RWPE2 (cell line): ENCODE measurements around the gene RASD1.

Experiments
- ATAC-seq: fragments of 200-7000 bp; cut with Tn5 transposase; 3 replicates; pipeline ENCODE4 v1.9.1; 2021; ENCODE audit warnings: low read depth
- DNase-seq: peaks from one replicate; pipeline ENCODE4 v3.0.0-alpha.2; 2020; ENCODE audit warnings: low spot score
- H3K27ac ChIP-seq: fragments of 450-650 bp; 2 replicates; pipeline ENCODE4 v1.5.1; 2017; ENCODE audit warnings: mild to moderate bottlenecking; ENCODE audit not compliant: poor library complexity, severe bottlenecking
- H3K27me3 ChIP-seq: fragments of 250-450 bp; sonication (Bioruptor Pico); 2 replicates; pipeline ENCODE4 v1.5.1; 2021; ENCODE audit warnings: mild to moderate bottlenecking, moderate library complexity; ENCODE audit not compliant: insufficient read depth, poor library complexity, severe bottlenecking
- H3K36me3 ChIP-seq: fragments of 250-450 bp; sonication (Bioruptor Pico); 2 replicates; pipeline ENCODE4 v1.5.1; 2020; ENCODE audit warnings: low read depth, mild to moderate bottlenecking, moderate library complexity
- H3K4me1 ChIP-seq: fragments of 250-450 bp; sonication (Bioruptor Pico); 2 replicates; pipeline ENCODE4 v1.5.1; 2021; ENCODE audit warnings: mild to moderate bottlenecking, moderate library complexity; ENCODE audit not compliant: insufficient read depth, poor library complexity, severe bottlenecking
- H3K4me3 ChIP-seq: fragments of 250-450 bp; sonication (Bioruptor Pico); 2 replicates; pipeline ENCODE4 v1.5.1; 2021; ENCODE audit warnings: mild to moderate bottlenecking, moderate library complexity; ENCODE audit not compliant: severe bottlenecking
- H3K9me3 ChIP-seq: fragments of 250-450 bp; sonication (Bioruptor Pico); 2 replicates; pipeline ENCODE4 v1.5.1; 2021; ENCODE audit warnings: mild to moderate bottlenecking, moderate library complexity; ENCODE audit not compliant: severe bottlenecking
- TF ChIP-seq, protein P1 (sequence below): fragments of 450-650 bp; IDR thresholded peaks from one replicate; pipeline ENCODE4 v1.5.1; 2017; ENCODE audit warnings: mild to moderate bottlenecking, moderate library complexity; ENCODE audit not compliant: poor library complexity, severe bottlenecking

The RASD1 gene

DNA sequence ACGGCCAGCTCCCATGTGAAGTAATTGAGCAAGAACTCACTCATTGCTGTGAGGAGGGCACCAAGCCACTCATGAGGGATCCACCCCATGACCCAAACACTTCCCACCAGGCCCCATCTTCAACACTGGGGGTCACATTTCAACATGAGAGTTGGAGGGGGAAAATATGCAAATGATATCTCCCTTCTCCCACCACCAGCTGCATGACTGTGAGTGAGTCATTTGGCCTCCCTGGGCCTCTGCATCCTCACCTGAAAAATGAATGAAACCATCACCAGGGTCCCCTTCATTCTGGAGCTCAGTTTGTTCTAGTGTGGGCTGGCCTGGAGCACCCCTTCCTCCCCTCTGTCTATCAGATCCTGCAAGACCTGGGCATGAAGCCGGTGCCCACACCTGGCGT lies 26.2 kb downstream of the RASD1 start:
- Histone ChIP-seq H3K36me3 (no peaks in the 10 kb centered on the region), H3K9me3 (no peaks in the 10 kb centered on the region), H3K27ac (no peak overlapping the region), H3K4me1 (peaks cover 2% of the 10 kb centered on the region), H3K27me3 (no peaks in the 10 kb centered on the region), H3K4me3 (no peak overlapping the region)
- ATAC-seq (no peak), DNase-seq (no peak)
- TF ChIP-seq, protein P1, sequence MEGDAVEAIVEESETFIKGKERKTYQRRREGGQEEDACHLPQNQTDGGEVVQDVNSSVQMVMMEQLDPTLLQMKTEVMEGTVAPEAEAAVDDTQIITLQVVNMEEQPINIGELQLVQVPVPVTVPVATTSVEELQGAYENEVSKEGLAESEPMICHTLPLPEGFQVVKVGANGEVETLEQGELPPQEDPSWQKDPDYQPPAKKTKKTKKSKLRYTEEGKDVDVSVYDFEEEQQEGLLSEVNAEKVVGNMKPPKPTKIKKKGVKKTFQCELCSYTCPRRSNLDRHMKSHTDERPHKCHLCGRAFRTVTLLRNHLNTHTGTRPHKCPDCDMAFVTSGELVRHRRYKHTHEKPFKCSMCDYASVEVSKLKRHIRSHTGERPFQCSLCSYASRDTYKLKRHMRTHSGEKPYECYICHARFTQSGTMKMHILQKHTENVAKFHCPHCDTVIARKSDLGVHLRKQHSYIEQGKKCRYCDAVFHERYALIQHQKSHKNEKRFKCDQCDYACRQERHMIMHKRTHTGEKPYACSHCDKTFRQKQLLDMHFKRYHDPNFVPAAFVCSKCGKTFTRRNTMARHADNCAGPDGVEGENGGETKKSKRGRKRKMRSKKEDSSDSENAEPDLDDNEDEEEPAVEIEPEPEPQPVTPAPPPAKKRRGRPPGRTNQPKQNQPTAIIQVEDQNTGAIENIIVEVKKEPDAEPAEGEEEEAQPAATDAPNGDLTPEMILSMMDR, result no peak

DNA sequence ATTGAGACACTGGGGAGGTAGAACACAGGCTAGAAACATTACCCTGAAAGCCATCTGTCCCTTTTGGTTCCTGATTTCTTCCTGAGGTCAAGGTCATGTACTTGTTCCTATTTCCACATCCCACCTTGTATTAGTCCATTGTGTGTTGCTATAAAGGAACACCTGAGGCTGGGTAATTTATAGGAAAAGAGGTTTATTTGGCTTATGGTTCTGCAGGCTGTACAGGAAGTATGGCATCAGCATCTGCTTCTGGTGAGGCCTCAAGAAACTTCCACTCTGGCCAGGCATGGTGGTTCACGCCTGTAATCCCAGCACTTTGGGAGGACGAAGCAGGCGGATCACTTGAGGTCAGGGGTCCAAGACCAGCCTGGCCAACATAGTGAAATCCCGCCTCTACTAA lies 26.8 kb downstream of the RASD1 start:
- Histone ChIP-seq H3K36me3 (no peaks in the 10 kb centered on the region), H3K27ac (no peak overlapping the region), H3K27me3 (peaks cover 1% of the 10 kb centered on the region), H3K4me1 (peaks cover 2% of the 10 kb centered on the region), H3K4me3 (no peak overlapping the region), H3K9me3 (no peaks in the 10 kb centered on the region)
- DNase-seq (no peak), ATAC-seq (no peak)
- TF ChIP-seq, protein P1, result no peak

DNA sequence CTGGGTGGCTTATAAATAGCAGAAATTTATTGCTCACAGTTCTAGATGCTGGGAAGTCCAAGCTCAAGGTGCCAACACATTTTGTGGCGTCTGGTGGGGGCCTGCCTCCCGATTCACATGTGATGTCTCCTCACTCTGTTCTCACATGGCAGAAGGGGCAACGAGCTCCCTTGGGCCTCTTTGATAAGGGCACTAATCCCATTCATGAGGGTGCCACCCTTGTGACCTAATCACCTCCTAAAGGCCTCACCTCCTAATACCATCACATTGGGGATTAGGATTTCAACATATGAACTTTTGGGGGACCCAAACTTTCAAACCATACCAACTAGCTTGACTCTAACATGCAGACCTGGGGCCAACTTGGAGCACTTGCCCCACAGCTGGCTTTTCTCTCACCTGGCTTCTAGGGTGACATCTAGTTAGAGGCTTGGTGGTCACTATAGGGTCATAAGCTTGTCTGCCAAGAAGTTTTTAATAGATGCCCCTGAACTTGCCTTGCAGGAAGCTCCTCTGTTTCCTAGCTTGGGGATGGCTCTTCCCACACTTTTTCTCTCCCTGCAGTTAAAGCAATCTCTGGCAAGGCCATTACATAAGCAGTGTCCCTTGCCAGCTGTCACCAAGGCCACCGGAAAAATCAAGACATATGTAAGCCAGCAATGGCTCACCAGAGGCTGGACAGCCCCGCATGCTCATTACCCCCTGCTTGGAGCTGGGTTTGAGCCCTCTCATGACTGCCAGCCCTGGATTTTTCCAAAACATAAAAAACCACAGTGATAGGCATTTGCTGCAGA lies 27.8 kb downstream of the RASD1 start:
- Histone ChIP-seq H3K36me3 (no peaks in the 10 kb centered on the region), H3K27ac (no peak overlapping the region), H3K4me1 (peaks cover 2% of the 10 kb centered on the region), H3K27me3 (peaks cover 5% of the 10 kb centered on the region), H3K9me3 (no peaks in the 10 kb centered on the region), H3K4me3 (no peak overlapping the region)
- TF ChIP-seq, protein P1, result no peak
- no peak for DNase-seq
- no peak for ATAC-seq

DNA sequence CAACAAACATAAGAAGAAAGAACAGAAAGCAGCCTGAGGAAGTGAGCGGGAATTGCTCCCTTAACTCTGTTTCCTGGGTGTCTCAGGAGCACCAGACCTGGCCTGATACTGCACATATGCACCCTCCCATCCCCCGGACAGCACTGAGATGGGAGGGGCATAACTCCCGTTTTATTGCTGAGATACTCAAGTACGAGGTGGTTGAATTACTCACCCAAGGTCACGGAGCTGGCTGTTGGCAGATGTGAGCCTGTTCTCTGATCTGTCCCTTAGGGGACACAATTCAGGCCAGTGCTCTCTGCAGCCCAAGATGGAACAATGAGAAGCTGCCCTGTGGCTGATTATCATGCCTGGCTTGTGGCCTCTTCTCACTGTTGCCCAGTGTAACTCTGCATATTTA lies 28.5 kb downstream of the RASD1 start:
- peaks cover 5% of the 10 kb centered on the region for H3K27me3 ChIP-seq
- DNase-seq, result no peak
- H3K4me3 ChIP-seq, result no peak overlapping the region
- peaks cover 2% of the 10 kb centered on the region for H3K4me1 ChIP-seq
- H3K36me3 ChIP-seq, result no peaks in the 10 kb centered on the region
- TF ChIP-seq, protein P1, result no peak
- no peak overlapping the region for H3K27ac ChIP-seq
- peak; percentile 41; the same call in 1 of the 3 replicates for ATAC-seq
- H3K9me3 ChIP-seq, result no peaks in the 10 kb centered on the region

DNA sequence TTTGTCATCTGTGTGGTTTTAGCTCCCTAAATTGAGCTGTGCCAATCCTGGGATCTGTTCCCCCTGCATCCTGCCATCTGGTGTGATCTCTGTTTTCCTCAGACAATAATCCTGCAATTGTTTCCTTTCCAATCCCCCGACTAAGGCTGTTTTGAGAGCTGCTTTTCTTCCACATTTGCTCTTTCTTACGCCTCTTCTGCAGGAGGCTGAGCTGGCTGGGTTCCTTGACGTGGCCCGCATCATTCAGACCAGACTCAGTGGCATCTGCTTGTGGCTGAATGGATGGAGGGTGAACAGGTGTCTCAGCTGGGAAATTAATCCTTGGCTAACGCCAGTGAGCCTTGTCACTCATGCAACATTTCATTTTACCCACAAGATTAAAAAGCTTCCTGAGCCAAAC lies 29.2 kb downstream of the RASD1 start:
- H3K36me3 ChIP-seq, result no peaks in the 10 kb centered on the region
- no peaks in the 10 kb centered on the region for H3K9me3 ChIP-seq
- H3K4me3 ChIP-seq, result no peak overlapping the region
- ATAC-seq (no peak), DNase-seq (no peak)
- H3K4me1 ChIP-seq, result peaks cover 2% of the 10 kb centered on the region
- TF ChIP-seq, protein P1, result no peak
- peaks cover 5% of the 10 kb centered on the region for H3K27me3 ChIP-seq
- no peak overlapping the region for H3K27ac ChIP-seq
